Liver (tissue), 9 donors: Measurements from ENCODE around the gene PPFIA1. TPM values are rescaled to one million over a fixed set of nuclear protein-coding genes. Genes with fewer than 3 reads are reported as not detected.

Experiments
- DNase-seq: peaks from one replicate; pipeline ENCODE4 v3.0.0-alpha.2; 2017; ENCODE audit warnings: low spot score
- H3K27ac ChIP-seq, 2 donors: one replicate each; pipeline ENCODE4 v1.7.0; 2013; ENCODE audit warnings: inconsistent platforms in 2 of 2, low read length in 2 of 2, control low read depth in 1 of 2, low read depth in 1 of 2, mild to moderate bottlenecking in 1 of 2
- H3K27me3 ChIP-seq, 4 donors: one replicate each; pipeline versions ENCODE4 v1.6.1 to v1.7.0; 2013; ENCODE audit warnings: low read length in 3 of 4, inconsistent platforms in 1 of 4, mild to moderate bottlenecking in 1 of 4, moderate library complexity in 1 of 4; ENCODE audit not compliant: control insufficient read depth in 4 of 4, insufficient read depth in 4 of 4
- H3K36me3 ChIP-seq, 4 donors: one replicate each; pipeline versions ENCODE4 v1.6.1 to v1.7.0; 2013; ENCODE audit warnings: low read length in 3 of 4, mild to moderate bottlenecking in 3 of 4, low read depth in 1 of 4, moderate library complexity in 1 of 4; ENCODE audit not compliant: control insufficient read depth in 4 of 4, insufficient read depth in 3 of 4
- H3K4me1 ChIP-seq, 4 donors: one replicate each; pipeline versions ENCODE4 v1.6.1 to v1.7.0; 2013; ENCODE audit warnings: low read length in 3 of 4, mild to moderate bottlenecking in 3 of 4, moderate library complexity in 1 of 4; ENCODE audit not compliant: control insufficient read depth in 4 of 4, insufficient read depth in 4 of 4
- H3K4me3 ChIP-seq, 3 donors: one replicate each; pipeline versions ENCODE4 v1.6.1 to v1.7.0; 2013; ENCODE audit warnings: low read length in 3 of 3, control low read depth in 1 of 3, low read depth in 1 of 3, mild to moderate bottlenecking in 1 of 3
- H3K9ac ChIP-seq, 2 donors: one replicate each; pipeline ENCODE4 v1.7.0; 2013; ENCODE audit warnings: low read length in 2 of 2, mild to moderate bottlenecking in 2 of 2, moderate library complexity in 2 of 2, control low read depth in 1 of 2, low read depth in 1 of 2
- H3K9me3 ChIP-seq, 4 donors: one replicate each; pipeline versions ENCODE4 v1.6.1 to v1.7.0; 2013; ENCODE audit warnings: low read length in 3 of 4; ENCODE audit not compliant: control insufficient read depth in 4 of 4
- ATF3 ChIP-seq: IDR thresholded peaks from 2 replicates; pipeline ENCODE4 v1.6.1; 2016; ENCODE audit warnings: antibody characterized with exemption
- CTCF ChIP-seq: fragments of 150-350 bp; IDR thresholded peaks from 2 replicates; pipeline ENCODE4 v1.5.1; 2017; ENCODE audit warnings: improper control_type of control experiment, low read depth, low read length; ENCODE audit not compliant: missing input control
- EGR1 ChIP-seq, 2 donors: IDR thresholded peaks; 2 replicates each; pipeline ENCODE4 v1.6.1; 2016 to 2018; ENCODE audit warnings: antibody characterized with exemption in 2 of 2, low read depth in 2 of 2
- FOXA1 ChIP-seq: IDR thresholded peaks from 2 replicates; pipeline ENCODE4 v1.6.1; 2016; ENCODE audit warnings: antibody characterized with exemption
- FOXA2 ChIP-seq: IDR thresholded peaks from 2 replicates; pipeline ENCODE4 v1.6.1; 2016; ENCODE audit warnings: antibody characterized with exemption
- GABPA ChIP-seq, 2 donors: IDR thresholded peaks in 1 of 2; conservative IDR thresholded peaks in 1 of 2; 2 replicates each; pipeline ENCODE4 v1.6.1; 2016; ENCODE audit warnings: antibody characterized with exemption in 2 of 2, mild to moderate bottlenecking in 1 of 2, moderate library complexity in 1 of 2
- HNF4A ChIP-seq, 2 donors: conservative IDR thresholded peaks; 2 replicates each; pipeline ENCODE4 v1.6.1; 2016; ENCODE audit warnings: antibody characterized with exemption in 2 of 2, mild to moderate bottlenecking in 2 of 2
- HNF4G ChIP-seq: IDR thresholded peaks from 2 replicates; pipeline ENCODE4 v1.6.1; 2016; ENCODE audit warnings: antibody characterized with exemption
- JUND ChIP-seq, 2 donors: IDR thresholded peaks; 2 replicates each; pipeline ENCODE4 v1.6.1; 2016; ENCODE audit warnings: antibody characterized with exemption in 2 of 2
- MAX ChIP-seq: IDR thresholded peaks from 2 replicates; pipeline ENCODE4 v1.6.1; 2016; ENCODE audit warnings: antibody characterized with exemption
- NR2F2 ChIP-seq: IDR thresholded peaks from 2 replicates; pipeline ENCODE4 v1.6.1; 2016; ENCODE audit warnings: antibody characterized with exemption
- RAD21 ChIP-seq, 2 donors: IDR thresholded peaks; 2 replicates each; pipeline ENCODE4 v1.6.1; 2016; ENCODE audit warnings: antibody characterized with exemption in 2 of 2, mild to moderate bottlenecking in 2 of 2
- REST ChIP-seq: IDR thresholded peaks from 2 replicates; pipeline ENCODE4 v1.6.1; 2016; ENCODE audit warnings: antibody characterized with exemption, mild to moderate bottlenecking
- RXRA ChIP-seq, 2 donors: IDR thresholded peaks; 2 replicates each; pipeline ENCODE4 v1.6.1; 2017 to 2018; ENCODE audit warnings: antibody characterized with exemption in 2 of 2, mild to moderate bottlenecking in 1 of 2
- SP1 ChIP-seq: IDR thresholded peaks from 2 replicates; pipeline ENCODE4 v1.6.1; 2018; ENCODE audit warnings: antibody characterized with exemption, mild to moderate bottlenecking
- TAF1 ChIP-seq: conservative IDR thresholded peaks from 2 replicates; pipeline ENCODE4 v1.6.1; 2016; ENCODE audit warnings: antibody characterized with exemption, mild to moderate bottlenecking
- YY1 ChIP-seq: IDR thresholded peaks from 2 replicates; pipeline ENCODE4 v1.6.1; 2016; ENCODE audit warnings: antibody characterized with exemption, mild to moderate bottlenecking
- ZBTB33 ChIP-seq: IDR thresholded peaks from 2 replicates; pipeline ENCODE4 v1.6.1; 2016; ENCODE audit warnings: antibody characterized with exemption
- WGBS: extraction: QIAGEN DNeasy Blood & Tissue Kit; methylation state at CpG from one replicate; pipeline ENCODE4 v1.1.7; 2013; 5-methylcytosine and 5-hydroxymethylcytosine counted together
- polyA plus RNA-seq, 2 donors: library from polyadenylated mRNA; stranded (reverse) in 1 of 2; unstranded in 1 of 2; fragments of 200-250 nt in 1 of 2; fragments of >200 nt in 1 of 2; fragmentation: Nextera tagmentation in 1 of 2; extraction: Ambion mirVana in 1 of 2; gene quantifications; one replicate each; pipeline versions ENCODE4 v1.2.1 to v1.2.3, GENCODE V29; 2013 to 2015
- total RNA-seq, 2 donors: library from RNA; depleted of rRNA; stranded (reverse); fragments of >200 nt; gene quantifications; one replicate each; pipeline ENCODE4 v1.2.3, GENCODE V29; 2014
- donor health status: healthy.
- donor health status: healthy.
- donor health status: healthy.
- donor health status: healthy.
- donor health status: healthy.

Gene PPFIA1
- total and polyA plus RNA-seq, 4 donors: 9.9 to 39.6 (median 14.5) TPM

GRCh38 chr11:70282012-70282411 lies 11.5 kb downstream of the PPFIA1 start:
- no peaks in the 10 kb centered on the region for H3K9me3 ChIP-seq
- no peak overlapping the region for H3K9ac ChIP-seq
- H3K27me3 ChIP-seq: no peaks in the 10 kb centered on the region
- H3K4me3 ChIP-seq: no peak overlapping the region
- DNase-seq: no peak
- WGBS: 96% methylated on average over 4 of the region's 4 CpGs
- no peak overlapping the region for H3K27ac ChIP-seq
- no peaks in the 10 kb centered on the region for H3K4me1 ChIP-seq
- TF ChIP-seq ZBTB33: no peak
- no peak for TF ChIP-seq CTCF
- no peak for TF ChIP-seq GABPA (IDR thresholded peaks at IDR 0.05 in 1 of 2, conservative IDR thresholded peaks at IDR 0.05 in 1 of 2)
- TF ChIP-seq HNF4A (conservative IDR thresholded peaks at IDR 0.05): no peak
- no peak for TF ChIP-seq NR2F2
- TF ChIP-seq MAX: no peak
- TF ChIP-seq RAD21 (IDR thresholded peaks at IDR 0.05): no peak
- TF ChIP-seq FOXA1: no peak
- no peak for TF ChIP-seq RXRA (IDR thresholded peaks at IDR 0.05)
- no peak for TF ChIP-seq JUND (IDR thresholded peaks at IDR 0.05)
- TF ChIP-seq SP1: no peak
- TF ChIP-seq EGR1 (IDR thresholded peaks at IDR 0.05; ENCODE audit: low read depth in 2 of 2): no peak
- TF ChIP-seq TAF1: no peak
- TF ChIP-seq HNF4G: no peak
- no peak for TF ChIP-seq ATF3
- TF ChIP-seq FOXA2: no peak
- TF ChIP-seq YY1: no peak
- peaks cover 12 to 25% (median 18%) of the 10 kb centered on the region in 4 donors for H3K36me3 ChIP-seq

- 86% methylated on average over 6 of the region's 6 CpGs for WGBS
- H3K9ac ChIP-seq: no peak overlapping the region
- peaks cover 9 to 18% (median 17%) of the 10 kb centered on the region in 4 donors for H3K36me3 ChIP-seq
- no peaks in the 10 kb centered on the region for H3K9me3 ChIP-seq
- H3K27me3 ChIP-seq: no peaks in the 10 kb centered on the region
- DNase-seq: no peak
- H3K4me3 ChIP-seq: no peak overlapping the region
- TF ChIP-seq CTCF (no peak), TAF1 (no peak), HNF4G (no peak), ATF3 (no peak), RAD21 (IDR thresholded peaks at IDR 0.05) (no peak), EGR1 (IDR thresholded peaks at IDR 0.05; ENCODE audit: low read depth in 2 of 2) (no peak), FOXA2 (no peak), REST (no peak), MAX (no peak), SP1 (no peak), JUND (IDR thresholded peaks at IDR 0.05) (no peak), NR2F2 (no peak), HNF4A (conservative IDR thresholded peaks at IDR 0.05) (no peak)
- no peak overlapping the region for H3K27ac ChIP-seq
- H3K4me1 ChIP-seq: peaks cover 0 to 5% (median 0%) of the 10 kb centered on the region in 4 donors
Observed at GRCh38 chr11:70288721-70289120, 18.2 kb downstream of the PPFIA1 start.
